GM12874 (cell line): Measurements from ENCODE around the gene CDC45.

Source experiments
- TF ChIP-seq, protein P1 (sequence below): IDR thresholded peaks from 2 replicates; pipeline ENCODE4 v1.5.1; 2011; ENCODE audit warnings: low read depth, mild to moderate bottlenecking, control low read depth, low read length, moderate library complexity; ENCODE audit not compliant: insufficient read depth

CDC45 gene

DNA sequence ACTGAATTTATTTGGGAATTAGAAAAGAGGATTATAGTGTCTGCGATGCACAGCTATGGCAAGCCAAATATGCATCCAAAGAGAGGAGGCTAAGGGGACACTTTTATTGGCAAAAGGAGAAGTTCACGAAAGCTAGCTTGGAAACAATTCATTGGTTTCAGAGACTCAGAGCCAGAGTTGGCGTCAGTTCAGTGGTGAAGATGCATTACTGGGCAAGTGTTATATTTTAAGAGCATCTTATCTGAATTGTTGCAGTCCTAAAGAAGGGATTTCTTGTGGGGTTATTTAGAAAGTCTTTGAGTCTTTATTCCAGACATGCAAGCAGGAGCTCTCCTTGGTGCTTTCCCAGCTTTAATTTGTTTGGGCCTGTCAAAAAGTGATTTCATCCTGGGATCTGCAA lies 29.5 kb downstream of the CDC45 start:
- TF ChIP-seq, protein P1, sequence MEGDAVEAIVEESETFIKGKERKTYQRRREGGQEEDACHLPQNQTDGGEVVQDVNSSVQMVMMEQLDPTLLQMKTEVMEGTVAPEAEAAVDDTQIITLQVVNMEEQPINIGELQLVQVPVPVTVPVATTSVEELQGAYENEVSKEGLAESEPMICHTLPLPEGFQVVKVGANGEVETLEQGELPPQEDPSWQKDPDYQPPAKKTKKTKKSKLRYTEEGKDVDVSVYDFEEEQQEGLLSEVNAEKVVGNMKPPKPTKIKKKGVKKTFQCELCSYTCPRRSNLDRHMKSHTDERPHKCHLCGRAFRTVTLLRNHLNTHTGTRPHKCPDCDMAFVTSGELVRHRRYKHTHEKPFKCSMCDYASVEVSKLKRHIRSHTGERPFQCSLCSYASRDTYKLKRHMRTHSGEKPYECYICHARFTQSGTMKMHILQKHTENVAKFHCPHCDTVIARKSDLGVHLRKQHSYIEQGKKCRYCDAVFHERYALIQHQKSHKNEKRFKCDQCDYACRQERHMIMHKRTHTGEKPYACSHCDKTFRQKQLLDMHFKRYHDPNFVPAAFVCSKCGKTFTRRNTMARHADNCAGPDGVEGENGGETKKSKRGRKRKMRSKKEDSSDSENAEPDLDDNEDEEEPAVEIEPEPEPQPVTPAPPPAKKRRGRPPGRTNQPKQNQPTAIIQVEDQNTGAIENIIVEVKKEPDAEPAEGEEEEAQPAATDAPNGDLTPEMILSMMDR, result no peak

- TF ChIP-seq, protein P1, result no peak
These were observed 30.2 kb downstream of the CDC45 start for GRCh38 chr22:19509923-19510322.

- TF ChIP-seq, protein P1, result no peak
These were observed 31.2 kb downstream of the CDC45 start for GRCh38 chr22:19510919-19511341.

- TF ChIP-seq, protein P1, result no peak
These were observed 34.1 kb downstream of the CDC45 start for GRCh38 chr22:19513823-19514222.

GRCh38 chr22:19514831-19515565 lies 35.3 kb downstream of the CDC45 start:
- TF ChIP-seq, protein P1, result no peak

GRCh38 chr22:19515654-19516377 lies 36.1 kb downstream of the CDC45 start:
- TF ChIP-seq, protein P1, result no peak

- TF ChIP-seq, protein P1, result no peak
These were observed 36.9 kb downstream of the CDC45 start for GRCh38 chr22:19516378-19517170.
